NCI-H1694 treated with DMSO at 0.1 percent for 48 hours (cell line): Measurements from ENCODE around the gene SNAPC4.

Experiments used
- DNase-seq: peaks from one replicate; lab custom pipeline; 2025; lab: John Stamatoyannopoulos, UW

The SNAPC4 gene

DNA sequence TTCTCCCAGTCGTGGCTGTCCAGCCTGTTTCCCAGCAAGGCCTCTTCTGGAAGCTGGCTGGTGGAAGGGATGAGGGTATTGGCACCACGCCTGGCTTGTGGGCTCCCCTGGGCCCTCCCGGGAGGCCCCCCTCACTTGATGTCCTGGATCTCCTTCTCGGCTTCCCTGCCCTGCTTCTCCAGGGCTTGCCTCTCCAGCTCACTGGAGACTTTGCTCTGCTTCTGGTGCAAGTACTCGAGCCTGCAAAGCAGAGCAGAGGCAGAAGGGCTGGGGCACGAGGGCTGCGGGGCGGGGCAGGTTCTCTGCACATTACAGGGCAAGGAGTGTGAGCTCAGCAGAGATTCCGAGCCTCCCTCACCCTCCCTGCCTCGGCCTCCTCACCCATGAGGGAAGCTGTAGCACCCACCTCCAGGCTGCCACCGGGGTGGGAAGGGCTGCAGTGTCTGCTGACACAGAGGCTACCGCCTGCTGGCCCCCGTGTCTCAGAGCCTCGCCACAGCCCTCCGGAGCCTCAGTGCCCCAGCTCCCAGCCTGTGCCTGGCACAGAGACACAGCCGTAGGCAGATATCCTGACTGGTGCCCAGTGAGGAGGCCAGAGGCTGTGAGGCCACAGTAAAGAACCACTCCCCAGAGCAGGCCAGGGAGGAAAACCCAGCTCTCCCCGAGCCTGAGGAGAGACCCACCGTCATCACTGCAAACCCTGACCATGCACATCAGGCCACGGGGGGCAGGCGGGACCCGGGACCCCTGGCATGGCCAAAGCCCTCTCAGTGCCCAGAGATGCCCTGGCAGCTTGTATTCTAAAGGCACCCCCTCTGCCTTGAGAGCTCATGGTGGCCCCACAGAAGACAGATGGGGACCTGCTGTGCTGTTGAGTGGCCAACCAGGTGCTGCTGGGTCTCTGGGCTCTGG, 7.2 kb downstream of the SNAPC4 start:
- DNase-seq: no peak

DNA sequence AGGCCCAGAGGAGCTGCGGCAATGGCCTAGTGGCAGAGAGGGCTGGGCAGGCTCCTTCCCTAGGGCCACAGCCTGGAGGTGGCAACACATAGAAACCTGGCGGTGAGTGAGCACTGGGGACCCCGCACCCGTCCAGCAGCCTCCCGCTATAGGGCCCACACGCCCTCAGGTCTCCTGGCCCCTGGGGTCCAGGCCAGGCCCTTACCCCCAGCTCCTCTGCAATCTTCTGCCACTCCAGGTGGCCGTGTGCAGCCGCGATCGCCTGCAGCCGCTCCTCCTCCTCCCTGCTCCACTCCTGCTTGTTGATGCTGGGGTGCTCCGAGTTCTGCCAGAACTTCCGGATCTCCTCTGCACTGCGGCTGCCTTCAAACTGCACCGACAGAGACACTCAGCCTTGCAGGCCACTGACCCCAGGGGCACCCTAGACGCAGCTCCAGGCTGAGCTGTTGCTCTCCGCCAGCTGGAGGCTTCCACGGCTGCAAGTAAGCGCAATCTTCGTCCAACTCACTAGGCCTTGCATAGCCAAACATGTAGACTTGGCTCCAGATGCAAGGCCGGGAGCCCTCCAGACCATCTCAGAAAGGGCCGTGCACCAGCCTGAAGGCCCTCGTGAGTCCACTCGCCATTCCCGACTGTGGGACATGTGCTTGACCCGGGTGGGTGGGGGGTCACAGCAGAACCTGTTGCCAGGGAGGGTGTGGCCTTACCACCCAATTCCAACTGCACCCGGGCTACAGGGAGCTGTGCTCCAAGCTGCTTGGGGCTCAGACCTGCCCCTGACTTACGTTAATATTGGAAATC, 8.0 kb downstream of the SNAPC4 start:
- no peak for DNase-seq

DNA sequence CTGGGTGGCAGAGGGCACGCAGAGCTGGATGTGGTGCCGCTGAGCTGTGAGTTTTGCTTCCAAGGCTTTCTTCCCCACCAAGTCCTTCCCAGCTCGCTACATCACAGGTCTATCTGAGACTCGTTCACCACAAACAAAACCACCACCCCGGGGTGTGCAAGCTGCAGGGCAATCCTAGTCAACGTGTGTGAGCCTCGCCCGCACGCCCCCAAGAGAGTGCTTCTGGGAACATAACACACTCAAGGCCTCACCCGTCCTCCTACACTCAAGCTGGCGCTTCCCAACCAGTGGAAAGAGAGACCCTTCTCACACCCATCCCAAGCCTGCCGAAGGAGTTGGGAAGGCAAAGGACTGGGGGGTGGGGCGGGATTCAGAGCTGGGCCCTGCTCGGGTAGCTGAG, 10.6 kb downstream of the SNAPC4 start:
- no peak for DNase-seq

DNA sequence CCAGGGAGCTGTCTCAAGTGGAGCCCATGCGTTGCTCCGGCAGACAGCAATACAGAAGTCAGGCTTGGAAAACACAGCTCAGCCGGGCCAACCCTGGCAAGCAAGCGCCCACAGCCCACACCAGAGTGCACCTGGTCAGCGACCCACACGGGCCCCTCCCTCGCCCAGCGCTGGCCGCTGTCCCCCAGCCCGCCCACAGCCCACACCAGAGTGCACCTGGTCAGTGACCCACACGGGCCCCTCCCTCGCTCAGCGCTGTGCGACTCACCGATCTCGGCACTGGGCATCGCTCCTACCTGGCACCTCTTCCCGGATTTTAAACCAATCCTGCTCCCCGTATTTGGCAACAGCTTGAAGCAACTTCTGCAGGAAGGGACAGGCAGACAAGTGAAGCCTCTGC, 12.8 kb downstream of the SNAPC4 start:
- DNase-seq: no peak

DNA sequence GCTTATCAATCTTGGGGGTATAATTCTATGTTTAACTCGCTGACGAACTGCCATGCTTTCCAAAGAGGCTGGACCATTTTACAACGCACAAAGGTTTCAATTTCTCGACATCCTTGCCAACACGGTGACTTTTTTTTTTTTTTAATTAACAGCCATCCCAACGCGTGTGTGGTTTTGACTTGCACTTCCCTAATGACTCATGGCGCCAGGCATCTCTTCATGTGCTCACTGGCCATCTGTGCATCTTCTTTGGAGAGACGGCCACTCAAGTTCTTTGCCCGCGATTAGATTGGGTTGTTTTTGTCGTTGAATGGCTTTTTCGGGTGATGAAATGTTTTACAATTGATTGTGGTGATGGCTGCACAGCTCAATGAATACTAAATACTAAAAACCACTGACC, 14.0 kb downstream of the SNAPC4 start:
- DNase-seq: peak; percentile 91

DNA sequence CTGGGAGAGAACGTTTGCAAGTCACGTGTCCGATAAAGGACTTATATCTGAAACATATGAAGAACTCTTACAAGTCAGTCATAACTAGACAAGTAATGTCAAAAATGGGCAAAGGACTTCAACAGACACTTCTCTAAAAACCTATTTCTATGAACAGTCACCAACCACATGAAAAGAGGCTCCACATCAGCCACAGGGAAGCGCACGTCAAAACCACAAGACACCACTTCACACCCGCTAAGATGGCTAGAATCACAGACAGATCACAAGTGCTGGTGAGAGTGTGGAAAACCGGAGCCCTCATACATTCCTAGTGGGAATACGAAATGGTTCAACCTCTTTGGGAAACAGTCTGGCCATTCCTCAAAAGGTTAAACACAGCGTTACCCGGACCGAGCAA, 15.0 kb downstream of the SNAPC4 start:
- DNase-seq: no peak

DNA sequence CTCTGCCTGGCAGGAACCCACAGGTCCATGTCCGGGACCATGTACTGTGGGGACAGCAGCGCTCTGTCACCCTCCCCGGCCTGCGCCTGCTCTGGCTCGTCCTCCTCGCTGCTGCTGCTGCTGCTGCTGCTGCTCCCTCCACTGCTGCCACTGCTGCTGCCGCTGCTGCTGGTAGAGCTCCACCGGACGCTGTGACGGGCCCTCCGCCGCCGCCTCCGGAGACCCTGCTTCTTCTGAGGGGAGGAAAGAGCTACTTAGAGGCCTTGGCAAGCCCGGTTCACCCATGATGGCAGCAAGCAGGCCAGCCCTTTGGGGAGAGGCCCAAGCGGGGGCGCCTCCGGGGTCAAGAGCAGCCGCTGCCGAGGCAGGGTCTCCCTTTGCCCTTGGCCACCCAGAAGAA, 16.5 kb downstream of the SNAPC4 start:
- no peak for DNase-seq

DNA sequence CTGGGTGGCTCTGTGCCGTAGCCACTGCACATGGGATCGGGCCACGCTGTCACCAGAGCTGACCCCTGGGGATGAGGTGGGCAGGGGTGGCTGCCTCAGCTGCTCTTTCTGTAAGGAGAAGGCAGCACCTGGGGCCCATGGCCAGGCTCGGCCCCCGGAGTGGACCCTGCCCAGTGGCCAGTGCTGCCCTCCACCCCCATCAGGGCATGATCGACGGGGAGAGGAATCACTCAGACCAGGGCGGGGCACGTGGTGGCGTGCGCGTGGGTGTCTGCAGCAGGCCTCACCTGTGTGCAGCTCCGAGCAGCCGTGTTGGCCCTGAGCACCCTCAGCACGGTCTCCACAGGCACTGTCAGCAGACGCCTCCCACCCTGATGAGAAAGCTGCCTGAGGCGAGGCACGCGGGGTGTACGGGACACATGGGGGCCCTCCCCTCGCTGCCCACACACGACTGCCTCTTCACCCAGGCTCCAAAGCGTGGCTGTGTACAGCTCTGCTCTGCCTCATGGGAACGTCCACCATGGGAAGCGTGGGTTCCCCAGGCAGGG, 17.9 kb downstream of the SNAPC4 start:
- DNase-seq: no peak

DNA sequence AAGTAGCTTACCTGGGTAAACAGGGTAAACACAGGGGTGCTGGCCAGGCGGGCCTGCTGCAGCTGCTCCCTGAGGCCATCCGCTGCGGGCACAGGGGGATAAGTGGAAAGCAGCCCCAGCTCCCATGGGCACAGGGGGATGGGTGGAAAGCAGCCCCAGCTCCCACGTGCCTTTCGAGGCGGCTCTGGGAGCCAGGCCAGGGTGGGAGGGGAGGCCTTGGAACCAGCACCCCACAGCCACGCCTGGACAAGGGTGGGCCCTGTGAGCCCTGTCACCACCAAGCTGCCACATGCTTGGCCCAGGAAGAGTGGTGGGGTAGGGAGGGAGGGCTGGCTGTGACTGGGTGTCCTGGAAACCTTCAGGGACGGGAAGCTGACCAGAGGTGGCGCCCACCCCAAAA, 18.7 kb downstream of the SNAPC4 start:
- DNase-seq: no peak

DNA sequence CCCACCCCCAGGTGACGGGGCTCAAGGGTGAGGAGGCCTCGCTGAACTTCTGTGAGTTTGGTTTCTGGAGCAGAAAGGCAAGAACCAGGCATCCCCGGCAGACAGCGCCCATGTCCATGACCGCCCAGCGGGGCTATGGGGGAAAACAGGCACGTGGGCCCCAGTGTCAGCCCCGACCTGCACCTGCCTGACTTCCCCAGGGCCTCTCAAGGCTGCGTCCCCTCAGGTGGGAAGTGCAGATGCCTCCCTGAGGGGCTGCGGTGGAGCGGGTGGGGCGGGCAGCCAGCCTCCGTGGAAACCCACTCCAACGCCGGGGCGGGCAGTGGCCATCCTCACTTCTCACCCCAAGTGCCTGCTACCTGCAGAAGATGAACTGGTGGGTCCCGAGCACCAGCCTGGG, 19.6 kb downstream of the SNAPC4 start:
- DNase-seq: no peak

DNA sequence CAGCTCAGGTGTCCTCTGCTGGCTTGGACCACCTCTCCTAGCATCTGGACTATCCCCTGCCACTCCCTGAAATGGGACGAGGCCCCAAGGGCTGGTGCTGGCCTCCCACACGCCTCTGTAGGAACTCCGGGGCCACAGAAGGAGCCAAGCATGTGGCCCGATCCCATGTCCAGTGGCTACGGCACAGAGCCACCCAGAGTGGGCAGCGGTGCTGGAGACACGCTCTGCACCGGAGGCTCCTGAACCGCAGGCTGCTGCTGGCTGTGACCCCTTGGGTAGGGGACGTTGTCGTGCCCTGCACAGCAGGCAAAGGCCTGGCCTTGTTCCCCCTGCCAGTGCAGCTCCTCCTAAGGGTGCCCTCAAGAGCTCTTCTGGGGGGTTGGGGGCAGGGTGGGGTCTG, 20.1 kb downstream of the SNAPC4 start:
- DNase-seq: no peak

DNA sequence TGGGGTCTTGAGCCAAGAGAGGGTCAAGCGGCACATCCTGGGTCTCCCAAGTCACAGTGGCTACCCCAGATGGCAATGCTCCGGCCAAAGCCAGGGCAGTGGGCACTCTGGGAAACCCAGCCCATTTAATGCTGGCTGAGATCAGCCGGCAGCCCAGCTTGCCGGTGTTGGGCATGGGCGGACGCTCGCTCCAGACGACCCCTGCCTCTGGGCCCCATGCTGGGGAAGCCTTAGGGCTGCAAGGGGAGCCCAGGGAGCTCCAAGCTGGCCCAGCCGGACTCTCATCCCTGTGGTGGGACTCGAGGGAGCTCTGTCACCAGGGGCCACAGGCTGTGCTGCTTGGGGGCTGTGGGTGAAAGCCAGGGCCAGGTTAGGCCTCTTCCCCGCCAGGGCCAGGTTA, 20.6 kb downstream of the SNAPC4 start:
- DNase-seq: no peak

DNA sequence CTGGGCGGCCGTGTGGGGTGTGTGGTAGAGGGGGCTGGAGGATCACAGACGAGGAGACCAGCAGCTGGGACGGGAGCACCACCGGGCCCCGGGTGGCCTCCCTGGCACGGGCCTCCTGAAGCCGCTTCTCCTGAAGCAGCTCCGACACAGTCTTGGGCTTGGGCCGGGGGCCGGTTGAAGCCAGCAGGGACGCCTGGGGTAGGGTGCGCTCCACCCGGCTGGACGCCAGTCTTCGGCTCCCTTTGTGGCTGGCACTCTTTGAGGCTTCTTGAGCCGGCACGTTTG, 21.0 kb downstream of the SNAPC4 start:
- DNase-seq: no peak

DNA sequence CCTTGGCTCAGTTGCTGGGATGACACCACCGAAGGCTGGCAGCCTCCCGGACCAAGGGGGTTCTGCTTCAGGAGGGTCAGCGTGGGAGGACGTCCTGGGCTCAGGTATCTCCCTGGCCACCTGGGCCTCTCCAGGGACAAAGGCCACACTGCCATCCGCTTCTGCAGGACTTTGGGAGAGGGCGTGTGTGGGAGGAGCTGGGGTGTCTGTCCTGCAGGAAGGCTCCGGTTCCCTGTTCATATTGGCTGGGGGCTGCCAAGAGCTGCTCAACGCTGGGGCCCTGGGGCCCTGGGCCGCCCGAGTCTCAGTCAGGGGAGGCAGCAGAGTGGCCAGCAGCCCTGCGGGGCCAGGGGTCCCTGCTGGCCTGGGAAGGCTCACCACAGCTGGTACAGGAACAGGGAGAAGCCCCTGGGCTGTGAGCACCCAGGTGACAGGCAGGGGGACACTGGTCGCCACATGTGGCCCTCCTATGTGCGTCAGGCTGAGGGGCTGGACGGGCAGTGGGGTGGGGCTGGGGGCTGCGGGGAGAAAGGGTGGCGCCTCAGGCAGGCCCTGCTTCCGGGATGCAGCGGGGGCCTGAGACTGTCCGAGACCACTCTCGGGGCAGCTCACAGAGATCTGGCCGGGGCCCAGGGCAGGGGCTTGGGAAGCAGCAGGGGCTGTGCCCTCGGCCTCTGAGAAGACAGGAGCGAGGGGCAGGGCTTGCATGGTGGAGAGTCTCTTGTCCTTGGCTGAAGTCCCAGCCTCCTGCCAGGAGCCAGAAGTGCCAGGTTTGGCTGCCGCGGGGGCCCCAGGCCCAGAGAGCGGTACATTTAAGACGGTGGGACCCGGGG, 21.6 kb downstream of the SNAPC4 start:
- DNase-seq: peak; percentile 27

DNA sequence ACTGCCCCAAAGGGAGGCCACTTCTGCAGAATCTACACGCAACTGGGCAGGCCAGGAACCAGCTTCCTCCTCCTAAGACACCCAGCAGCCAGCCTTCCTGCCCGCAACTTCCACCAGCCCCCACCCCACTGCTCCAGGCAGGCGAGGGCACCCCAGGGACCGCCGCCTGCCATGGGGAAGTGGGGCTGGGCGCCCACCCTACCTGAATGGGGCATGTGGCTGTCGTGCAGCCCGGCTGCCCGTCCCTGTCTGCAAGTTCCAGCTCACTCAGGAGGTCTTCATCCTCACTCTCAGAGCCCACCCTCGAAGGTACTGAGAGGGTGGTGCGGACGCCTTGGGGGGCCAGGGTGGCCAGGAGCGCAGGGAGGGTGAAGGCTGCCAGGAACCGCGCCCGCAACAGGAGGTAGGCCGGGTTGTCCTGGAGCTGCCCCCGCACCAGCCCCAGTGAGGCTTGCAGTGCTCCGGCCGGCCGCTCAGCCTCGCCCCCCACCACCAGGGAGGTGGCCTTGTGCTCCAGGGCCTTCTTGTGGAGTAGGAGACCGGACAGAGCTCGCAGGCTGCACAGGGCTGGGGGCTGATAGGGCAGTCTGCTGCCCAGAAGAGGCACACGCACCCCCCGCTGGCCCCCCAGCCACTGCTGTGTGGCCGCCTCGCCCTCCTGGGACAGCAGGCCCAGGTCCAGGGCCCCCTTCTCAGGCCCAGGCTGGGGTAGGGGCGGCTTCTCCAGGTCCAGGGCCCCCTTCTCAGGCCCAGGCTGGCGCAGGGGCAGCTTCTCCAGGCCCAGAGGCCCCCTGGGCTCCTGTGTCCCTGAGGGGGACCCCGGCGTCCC, 22.4 kb downstream of the SNAPC4 start:
- DNase-seq: no peak

DNA sequence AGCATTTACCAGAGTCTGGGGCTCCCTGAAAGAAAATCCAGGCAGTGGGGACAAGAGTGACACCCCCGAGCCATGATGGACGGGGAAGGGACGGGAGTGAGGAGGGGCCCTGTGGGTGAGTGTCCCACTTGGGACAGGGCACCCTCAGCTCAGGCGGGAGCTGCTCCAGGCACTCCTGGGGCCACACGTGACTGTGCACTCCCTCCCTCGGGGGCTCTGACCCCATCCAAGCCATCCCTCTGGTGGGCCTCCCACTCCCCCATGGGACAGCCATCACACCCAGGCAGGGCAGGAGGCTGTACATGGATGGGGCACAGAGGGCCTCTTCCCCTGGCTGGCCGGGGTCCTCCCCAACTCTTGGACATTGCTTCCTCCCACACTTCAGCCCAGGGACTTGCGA, 23.5 kb downstream of the SNAPC4 start:
- no peak for DNase-seq

DNA sequence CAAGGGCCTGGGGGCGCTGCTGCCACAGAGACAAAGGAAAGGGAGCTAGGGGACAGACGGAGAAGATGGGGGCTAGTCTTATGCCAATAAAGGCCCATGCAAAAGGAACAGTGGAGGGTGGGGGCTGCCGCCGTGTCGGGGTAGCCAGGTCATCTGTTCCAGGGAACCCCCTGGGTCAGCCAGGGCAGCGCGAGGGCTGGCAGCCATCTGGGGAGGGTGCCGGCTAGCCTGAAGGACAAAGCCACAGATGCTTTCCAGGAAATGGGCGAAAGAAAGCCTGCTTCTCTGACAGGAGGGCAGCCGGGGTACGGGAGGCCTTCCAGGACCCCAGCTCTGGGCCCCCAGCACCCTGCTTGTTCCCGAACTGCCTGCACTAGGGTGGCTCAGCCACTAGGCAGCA, 24.9 kb downstream of the SNAPC4 start:
- DNase-seq: no peak

DNA sequence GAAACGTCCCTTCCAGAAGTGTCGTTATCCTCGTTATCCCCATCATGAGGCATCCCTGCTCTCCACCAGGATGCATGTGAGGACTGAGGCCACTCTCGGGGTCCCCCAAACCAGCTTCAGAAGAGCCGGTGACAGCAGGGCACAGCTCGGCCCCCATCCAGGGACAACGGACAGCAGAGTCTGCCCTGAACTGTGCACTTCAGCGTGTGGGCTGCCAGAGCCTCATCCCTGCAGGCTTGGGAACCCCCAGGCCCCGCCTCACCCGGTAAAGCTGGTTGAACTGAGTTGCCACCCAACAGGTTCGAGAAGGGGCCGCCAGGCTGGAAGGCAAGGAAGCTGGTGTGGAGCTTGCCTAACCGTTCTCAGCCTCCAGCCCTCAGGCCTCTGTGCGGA, 25.8 kb downstream of the SNAPC4 start:
- no peak for DNase-seq

DNA sequence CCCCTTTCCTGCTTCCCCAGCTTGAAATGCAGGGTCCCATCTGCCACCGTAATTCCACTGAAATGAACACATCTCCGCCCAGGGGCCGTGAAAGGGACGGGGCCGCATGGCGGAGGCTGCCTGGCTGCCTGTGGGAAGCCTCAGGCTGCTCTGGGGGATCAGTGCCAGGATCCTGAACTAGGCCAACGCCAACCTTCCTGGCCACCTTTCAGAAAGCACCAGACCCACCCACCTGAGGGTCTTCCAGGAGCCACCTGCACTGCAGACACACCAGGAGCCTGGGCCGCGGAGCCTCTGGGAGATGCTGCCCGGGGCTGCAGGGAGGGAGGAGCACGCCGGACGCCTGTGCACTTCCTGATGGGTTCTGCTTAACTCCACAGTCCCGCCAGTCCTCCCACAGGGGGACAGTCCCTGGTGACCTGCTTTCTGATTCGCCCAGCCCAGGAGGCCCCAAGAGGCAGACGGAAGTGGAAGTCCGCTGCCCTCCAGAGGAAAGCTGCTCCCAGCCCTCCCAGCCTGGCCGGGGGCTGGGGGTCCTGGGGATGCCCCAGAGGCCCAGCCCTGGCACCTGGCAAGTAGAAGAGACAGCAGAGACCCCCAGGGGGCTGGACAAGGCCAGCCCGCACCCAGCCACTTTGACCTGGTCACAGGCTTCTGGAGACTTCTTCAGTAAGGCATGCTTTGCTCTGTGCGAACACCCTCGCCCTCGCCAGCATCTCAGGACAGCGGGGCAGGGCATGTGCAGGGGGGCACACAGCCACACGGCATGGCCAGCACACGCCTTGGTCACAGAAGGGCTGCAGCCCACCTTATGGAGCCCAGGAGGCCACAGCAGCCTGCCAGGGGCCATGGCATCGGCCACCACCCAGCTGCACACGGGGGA, 26.4 kb downstream of the SNAPC4 start, which contains the start of gene CARD9:
TSS of gene CARD9 (minus strand) at position 370 of the 883 bp plus-strand sequence. CDS start 1,591 bp downstream, outside the sequence.
- peak; percentile 63 for DNase-seq

DNA sequence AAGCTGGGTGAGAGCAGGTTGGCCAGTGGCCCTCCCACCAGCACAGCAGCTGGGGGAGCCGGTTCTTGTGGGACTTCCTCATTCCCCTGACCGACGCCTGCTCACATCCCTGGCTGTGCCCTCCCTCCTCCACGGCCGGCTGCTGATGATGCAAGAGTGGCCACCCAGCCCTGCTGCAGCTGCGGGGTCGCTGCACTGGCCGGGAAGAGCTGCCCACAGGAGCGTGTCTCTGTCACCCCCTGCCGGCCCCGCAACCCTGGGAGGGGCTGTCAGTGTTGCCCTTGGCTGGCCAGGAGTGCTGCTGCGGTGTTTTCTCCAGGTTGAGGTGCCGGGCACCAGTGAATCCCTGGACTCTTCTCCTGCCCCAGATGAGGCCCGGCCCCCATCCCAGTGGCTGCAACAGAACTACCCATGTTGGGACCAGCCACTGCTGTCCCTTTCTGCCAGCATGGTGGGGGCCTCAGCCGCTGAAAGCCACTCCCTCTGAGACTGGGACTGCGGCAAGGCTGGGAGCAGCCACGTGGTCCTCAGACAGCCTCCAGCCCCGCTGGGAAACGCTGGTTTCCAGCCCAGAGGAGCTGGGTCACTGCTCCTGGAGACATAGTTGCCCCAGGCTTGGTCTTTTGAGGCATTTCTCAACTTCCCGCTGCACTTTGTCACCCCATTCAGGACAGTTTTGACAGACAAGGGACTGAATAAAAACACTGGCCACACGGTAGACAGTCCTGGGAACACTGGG, 27.2 kb downstream of the SNAPC4 start:
- DNase-seq: peak; percentile 63
